ACHN (cell line): Measurements from ENCODE around the gene DGKG.

ENCODE experiments used
- DNase-seq: peaks from one replicate; pipeline ENCODE4 v3.0.0-alpha.2; 2015
- in situ Hi-C: cut with HindIII; loops from 2 replicates; pipeline ENCODE4 v1.10.0; 2017; ENCODE audit warnings: low sequenced_read_pairs, low pct_ligation_motif_present, low pct_unique_long_range_greater_than_20kb

DGKG gene

DNA sequence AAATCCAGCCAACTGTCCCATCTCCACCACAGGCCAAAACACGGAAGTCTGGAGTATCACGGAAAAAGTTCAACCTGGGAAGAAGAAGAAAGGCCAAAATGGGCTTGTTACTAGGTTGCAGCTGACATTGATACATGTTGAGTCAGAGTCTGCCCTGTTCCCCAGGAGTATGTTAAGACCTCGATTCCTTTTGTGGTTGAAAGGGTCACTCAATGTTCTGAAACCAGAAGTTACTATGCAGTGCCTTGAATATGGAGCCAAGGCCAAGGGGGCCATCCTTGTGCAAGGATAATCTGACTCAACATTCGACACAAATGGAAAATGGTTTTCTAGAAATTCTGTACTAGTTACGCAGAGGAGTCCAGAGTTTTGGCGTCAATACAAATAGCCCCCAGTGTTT is 104.2 kb downstream of the DGKG start:
- in situ Hi-C loops = no loop called here
- DNase-seq = no peak

DNA sequence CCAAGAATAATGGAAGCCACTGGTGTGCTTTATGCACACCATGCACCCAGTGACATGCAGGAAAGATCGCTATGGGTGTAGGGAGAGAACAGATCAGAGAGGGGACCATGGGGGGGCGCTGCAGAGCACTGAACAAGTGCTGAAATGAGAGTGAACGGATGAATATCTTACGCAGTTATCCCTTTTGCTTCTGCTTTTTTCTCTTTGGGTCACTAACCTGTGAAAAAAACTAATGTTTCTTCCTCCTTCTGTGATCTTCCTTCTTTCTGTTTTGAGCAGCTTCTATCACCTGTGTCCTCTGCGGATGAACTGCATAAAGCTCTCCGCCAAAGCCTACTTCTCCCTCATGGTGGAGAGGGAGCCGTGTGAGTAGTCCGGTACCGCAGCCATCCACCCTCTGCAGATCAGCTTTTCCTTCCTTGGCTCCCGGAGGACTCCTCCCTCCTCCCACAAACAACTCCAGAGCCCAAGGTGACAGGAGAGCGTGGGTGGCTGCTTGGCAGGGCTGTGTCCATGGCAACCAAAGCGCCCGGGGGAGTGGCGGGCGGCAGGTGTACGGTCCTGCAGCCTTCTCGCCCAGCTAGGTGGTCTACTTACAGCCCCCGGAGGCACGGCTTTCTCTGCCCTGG is 106.2 kb downstream of the DGKG start:
- no peak for DNase-seq
- in situ Hi-C loops = no loop called here

DNA sequence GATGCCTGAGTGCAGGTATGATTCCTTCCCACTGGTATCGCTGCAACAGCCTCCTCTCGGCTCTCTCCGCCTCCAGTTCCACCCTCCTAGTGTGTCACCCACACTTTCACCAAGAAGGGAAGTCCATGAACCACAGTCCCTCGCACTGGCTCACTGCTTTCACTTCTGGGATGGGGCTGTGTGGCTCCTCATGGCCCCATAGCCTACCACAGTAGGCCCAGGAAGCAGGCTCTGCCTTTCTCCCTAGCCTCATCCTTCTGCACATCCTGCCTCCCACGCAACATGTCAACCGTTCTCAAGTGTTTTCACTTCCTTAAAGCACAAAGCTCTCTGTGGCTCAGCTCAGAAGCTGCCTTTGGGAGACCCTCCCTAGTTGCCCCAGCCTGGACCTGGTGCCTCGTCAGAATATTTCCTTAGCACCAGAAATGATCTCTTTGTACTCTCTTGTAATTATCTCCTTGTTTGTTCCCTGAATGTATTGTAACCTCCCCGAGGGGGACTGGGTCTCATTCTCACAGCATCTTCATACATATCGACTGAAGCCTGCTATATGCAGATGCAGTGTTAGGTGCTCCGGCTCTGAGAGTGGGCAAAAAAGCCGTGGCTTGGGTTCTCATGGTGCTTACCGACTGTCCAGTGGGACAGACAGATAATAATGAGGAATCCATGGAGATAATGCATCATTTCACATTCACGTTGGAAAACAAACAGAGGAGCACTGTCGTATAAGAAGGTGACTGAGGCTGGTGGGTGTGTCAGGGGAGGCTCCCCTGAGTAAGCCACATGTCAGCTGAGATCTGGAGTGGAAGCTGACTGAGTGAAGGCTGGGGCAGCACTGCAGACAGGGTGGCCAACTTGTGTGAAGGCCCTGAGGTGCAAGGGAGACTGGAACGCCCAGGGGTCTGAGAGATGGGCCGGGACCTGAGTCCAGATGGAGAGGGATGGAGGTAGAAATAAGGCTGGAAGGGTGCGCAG is 107.1 kb downstream of the DGKG start:
- DNase-seq = no peak
- in situ Hi-C loops = no loop called here

DNA sequence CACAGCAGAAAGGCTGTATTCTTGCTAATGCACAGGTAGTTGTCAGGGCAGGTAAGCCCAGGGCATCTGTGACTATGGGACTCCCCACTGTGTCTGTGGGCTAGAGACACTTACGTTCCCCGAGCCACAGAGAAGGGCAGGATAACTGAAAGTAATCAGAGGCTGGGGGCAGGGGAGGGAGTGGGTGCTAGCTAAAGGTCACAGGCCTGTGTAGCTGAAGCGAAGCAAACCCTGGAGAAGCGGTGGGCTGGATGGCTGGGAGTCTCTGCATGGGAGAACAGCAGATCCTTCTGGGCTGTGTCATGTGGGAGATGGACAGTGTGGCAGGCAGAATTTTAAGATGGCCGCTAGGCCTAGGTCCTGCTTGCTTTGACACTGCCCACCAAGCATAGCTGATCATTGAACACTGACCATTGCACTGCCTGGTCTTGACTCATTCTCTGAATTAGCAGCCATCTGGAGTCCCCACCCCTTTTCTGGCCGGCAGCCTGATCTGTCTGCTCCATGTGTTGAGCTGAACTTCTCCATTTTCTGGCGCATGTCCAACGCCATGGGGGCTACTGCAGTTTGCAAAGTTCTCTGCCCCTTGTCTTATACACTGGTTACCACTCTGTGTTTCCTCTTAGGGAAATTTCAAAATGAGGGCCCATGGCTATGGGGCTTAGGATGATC is 110.0 kb downstream of the DGKG start:
- in situ Hi-C loops = no loop called here

DNA sequence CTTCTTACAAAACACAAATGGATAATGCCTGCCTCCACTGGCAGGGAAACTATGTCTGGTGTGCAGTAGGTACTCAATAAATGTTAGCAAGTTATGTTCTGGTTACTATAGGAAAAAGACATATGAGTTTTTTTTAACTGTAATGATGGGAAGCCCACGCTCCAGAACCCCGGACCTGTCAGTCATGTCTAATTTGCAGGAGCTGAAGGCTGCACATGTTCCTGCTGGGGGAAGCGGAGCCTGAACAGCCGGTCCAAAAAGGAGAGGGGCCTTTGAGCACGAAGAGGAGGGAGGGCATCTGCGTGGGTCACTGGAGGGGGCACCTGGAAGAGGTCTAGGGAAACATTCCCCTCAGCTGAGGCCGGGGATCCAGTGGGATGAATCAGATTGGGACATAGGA is 113.2 kb downstream of the DGKG start:
- no peak for DNase-seq
- in situ Hi-C loops = loop anchor here (25.0 kb wide), 1 partner anchor 262 kb away; no protein-coding TSS in a partner anchor

More for the DNA sequence above, 110.0 kb downstream of the DGKG start:
- DNase-seq = no peak

DNA sequence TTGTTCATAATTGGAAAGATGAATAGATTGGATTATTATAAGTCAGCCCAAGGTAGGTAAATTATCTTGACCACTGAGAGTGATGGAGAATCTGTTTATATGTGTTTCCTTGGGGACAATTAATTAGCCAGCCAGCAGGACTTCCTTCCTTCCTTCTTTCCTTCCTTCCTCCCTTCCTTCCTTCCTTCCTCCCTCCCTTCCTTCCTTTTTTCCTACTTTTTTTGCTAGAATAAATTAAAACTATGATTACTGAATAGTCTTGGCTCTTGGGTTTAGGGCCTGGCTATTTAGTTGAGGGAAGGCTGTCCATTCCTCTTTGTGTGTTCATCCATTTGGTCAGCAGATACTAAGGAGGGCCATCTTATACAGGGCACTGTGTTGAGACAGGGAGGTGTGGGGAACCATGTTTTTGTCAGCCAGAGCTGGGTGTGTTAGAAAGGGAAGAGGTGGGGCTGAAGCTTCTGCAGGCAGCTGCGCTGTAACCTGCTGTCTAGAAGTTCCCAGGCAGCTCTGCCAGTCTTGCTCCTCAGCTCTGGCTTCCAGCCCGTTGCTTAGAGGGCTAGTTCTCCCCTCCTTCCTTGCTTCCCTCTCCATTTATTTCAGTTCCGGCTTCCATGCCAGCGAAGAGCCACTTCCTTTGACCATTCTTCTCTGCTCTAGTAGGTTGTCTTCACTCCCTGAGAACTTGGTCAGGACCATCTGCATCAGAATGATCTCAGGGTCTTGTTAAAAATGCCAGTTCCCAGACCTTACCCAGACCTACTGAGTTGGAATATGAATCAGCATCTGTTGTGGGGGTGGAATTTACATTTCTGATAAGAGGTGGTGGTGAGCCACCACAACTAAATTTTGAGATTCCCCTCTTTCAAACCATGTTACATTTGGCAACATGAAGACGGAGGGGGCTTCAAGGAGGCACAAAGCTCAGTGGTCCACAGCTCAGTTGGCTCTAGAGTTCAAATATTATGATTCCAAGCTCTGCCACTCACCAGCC is 113.9 kb downstream of the DGKG start:
- no peak for DNase-seq
- in situ Hi-C loops = loop anchor here (25.0 kb wide), 1 partner anchor 261 kb away; no protein-coding TSS in a partner anchor

DNA sequence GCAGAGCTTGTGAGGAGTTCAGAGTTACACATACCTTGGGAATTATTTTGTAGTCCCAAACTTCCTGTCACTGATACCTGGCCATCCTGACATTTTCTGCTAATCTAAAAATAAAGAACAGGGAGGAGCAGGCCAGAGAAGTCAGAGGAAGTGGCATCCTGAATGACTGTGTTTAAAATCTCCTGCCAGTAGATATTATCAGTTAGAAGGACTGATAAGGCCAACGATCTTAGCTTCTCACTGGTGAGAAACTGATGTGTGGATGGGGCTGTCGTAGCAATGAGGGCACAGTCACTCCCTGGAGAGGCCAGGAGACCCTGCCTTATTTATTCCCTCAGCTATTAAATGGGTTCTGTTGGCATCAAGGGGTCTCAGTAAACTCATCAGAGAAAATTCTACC is 115.1 kb downstream of the DGKG start:
- in situ Hi-C loops = loop anchor here (25.0 kb wide), 1 partner anchor 260 kb away; no protein-coding TSS in a partner anchor
- DNase-seq = no peak

DNA sequence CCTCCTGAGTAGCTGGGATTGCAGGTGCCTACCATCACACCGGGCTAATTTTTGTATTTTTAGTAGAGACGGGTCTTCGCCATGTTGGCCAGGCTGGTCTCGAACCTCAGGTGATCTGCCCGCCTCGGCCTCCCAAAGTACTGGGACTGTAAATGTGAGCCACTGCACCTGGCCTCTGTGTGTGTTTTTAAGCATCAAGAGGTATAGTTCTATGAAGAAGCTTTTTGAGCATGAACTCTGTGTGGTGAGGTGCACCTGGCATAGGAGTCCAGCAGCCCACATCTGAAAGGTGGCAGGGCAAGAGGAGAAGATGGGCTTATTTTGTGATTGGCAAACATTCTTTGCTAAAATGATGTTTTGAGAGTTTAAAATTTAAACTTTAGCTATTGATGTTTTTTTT is 118.0 kb downstream of the DGKG start:
- DNase-seq = no peak
- in situ Hi-C loops = loop anchor here (25.0 kb wide), 1 partner anchor 257 kb away; no protein-coding TSS in a partner anchor

DNA sequence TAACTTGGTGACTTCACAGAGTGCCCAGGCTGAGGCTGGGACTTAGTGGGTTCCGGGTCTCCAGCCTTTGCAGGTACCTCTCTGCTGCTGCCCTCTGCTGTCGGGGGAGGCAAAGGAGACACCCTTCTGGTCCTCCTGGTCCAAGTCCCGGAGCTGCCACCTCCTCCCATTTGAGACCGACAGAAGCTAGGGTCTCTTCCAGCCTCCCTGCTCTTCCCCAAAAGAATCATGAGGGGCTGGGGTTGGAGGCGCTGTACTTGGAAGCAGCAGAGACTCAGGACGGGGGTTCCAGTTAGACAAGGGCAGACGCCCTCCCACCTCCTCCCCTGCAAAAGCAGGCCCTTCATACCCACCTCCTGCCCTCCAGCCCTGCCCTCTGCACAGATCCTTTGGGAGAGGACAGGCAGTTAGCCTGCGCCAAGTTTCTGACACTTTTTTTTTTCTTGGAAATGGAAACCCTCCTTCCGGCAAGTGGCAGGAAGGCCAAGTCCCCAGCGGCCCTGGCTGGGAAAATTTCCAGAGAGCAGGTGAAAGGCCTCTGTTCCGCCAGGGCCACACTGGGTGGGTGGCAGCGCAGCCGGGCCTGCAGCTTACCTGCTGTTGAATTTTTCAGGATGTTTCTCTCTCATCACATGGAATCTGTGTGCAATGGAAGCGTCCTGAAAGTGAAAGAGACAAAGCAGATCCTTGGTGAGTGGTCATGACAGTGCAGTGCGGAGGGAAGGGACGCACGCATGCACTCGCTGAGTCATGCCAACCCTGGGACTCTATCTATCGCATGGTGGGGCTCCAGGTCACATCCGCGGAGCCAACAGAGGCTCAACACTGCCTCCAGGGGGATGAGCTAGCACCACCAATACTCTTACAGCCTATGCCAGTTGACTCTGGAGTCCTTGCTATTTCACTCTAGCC is 119.9 kb downstream of the DGKG start:
- peak; percentile 92 for DNase-seq
- in situ Hi-C loops = loop anchor here (25.0 kb wide), 1 partner anchor 255 kb away; no protein-coding TSS in a partner anchor

DNA sequence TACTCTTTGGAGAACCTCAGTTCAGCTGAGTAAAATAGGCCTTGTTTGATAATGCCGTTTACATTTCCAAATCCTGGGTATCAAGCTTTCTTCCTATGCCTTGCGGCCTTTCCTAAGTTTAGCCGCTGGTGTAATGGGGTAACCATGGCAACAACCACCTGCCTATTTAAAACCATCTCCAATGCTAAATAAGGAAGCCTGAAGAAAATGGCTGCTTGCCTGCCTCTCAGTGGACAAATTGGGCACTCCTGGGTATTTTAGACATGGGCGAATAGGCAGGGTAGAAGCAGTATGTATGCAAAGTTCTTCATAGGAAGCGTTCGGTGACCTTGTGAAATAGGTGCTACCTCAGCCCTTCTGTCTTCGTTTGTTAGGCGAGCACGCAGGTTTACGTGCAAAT is 122.7 kb downstream of the DGKG start:
- in situ Hi-C loops = loop anchor here (25.0 kb wide), 1 partner anchor 252 kb away; no protein-coding TSS in a partner anchor

DNA sequence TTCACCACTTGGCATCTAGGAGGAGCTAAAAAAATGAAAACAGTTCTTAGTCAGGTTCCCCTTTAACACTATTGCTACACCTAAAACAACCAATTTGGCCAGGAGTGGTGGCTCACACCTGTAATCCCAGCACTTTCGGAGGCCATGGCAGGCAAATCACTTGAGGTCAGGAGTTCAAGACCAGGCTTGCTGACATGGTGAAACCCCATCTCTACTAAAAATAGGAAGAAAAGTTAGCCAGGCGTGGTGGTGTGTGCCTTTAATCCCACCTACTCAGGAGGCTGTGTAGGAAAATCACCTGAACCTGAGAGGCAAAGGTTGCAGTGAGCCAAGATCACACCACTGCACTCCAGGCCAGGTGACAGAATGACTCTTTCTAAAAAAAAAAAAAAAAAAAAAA is 124.1 kb downstream of the DGKG start:
- in situ Hi-C loops = loop anchor here (25.0 kb wide), 1 partner anchor 251 kb away; no protein-coding TSS in a partner anchor

More for the DNA sequence above, 122.7 kb downstream of the DGKG start:
- no peak for DNase-seq

DNA sequence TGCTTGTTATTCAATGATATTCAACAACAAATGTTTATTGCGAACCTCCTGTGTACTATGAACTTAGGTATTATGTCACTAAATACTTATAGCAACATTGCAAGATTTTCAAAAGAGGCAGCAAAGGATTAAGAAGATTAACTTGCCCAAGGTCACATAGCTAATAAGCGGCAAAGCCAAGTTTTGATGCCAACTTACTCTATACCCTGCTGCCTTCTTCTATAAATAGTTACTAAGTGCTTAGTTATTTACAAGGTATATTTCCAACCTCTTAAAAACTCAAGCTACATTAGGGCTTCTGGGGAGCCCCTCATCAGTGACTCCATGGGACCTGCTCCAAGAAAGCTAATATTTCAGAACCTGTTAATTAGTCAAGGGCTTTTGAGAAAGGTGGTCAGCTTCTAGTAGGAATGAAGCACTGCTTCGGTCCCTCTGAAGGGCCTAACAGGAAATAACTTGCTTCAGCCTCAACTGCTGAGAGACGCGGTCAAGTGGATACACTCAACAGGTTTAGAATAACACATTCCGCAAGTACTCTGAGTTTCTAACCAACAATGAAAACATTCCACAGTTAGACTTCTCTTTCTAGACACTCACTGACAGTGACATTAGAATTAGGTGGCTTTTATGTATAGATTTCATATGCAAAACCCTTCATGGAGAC is 125.5 kb downstream of the DGKG start:
- in situ Hi-C loops = loop anchor here (25.0 kb wide), 1 partner anchor 249 kb away; no protein-coding TSS in a partner anchor
- no peak for DNase-seq

More for the DNA sequence above, 124.1 kb downstream of the DGKG start:
- DNase-seq = no peak

DNA sequence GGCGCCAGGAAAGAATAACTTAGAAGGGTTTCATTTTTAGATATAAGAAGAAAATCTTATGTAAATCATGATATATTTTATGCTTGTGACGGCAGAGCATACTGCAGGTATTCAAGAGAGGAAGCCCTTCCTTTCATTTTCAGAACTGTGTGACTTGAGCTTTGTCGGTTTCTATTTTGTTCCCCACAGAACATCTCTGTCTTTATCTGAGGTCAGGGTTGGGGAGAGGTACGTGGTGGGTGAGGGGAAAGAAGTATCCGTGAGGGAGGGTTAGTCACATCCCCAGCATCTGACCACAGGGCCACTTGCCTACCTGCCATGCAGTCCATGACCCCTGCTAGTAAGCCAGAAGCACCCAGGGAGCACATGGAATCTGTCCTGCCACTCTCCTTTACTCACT is 126.5 kb downstream of the DGKG start:
- in situ Hi-C loops = loop anchor here (25.0 kb wide), 1 partner anchor 248 kb away; no protein-coding TSS in a partner anchor
- no peak for DNase-seq

DNA sequence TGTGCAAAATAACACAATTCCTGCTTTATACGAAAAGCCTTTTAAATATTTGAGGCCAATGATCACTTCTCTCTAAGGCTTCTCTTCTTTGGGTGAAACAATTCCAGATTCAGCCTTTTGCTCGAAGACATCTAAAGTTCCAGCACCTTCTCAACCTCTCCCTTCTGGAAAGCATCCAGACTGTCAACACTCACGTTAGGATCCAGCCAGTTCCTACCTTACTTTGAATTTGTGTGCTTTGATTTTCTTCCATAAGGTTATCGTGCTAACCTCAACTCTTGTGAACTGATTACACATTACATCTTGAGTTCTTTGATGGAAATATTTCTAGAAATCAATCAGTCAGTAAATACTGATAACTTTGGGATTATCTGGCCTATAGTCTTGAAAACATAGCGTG is 127.9 kb downstream of the DGKG start:
- in situ Hi-C loops = loop anchor here (25.0 kb wide), 1 partner anchor 247 kb away; no protein-coding TSS in a partner anchor
- DNase-seq = no peak

DNA sequence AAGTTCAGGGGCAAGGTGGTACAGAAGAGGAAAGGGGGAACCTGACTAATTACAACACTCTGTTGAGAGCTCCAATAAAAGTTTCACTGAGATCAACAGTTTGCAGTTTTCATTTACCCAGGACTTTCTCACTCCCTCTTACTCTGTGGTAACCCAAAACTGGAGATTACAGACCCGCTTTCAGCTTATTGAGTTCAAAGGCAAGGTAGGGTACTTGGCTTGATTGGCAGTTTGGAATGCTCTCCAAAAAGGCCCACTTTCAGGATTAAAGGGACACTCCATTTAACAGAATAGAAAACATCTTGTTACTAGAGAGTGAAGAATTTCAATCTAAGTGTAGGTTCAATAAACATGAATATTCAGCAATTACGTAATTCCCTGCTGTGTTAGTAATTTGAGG is 135.6 kb downstream of the DGKG start:
- in situ Hi-C loops = loop anchor here (25.0 kb wide), 1 partner anchor 239 kb away; no protein-coding TSS in a partner anchor
- DNase-seq = no peak

DNA sequence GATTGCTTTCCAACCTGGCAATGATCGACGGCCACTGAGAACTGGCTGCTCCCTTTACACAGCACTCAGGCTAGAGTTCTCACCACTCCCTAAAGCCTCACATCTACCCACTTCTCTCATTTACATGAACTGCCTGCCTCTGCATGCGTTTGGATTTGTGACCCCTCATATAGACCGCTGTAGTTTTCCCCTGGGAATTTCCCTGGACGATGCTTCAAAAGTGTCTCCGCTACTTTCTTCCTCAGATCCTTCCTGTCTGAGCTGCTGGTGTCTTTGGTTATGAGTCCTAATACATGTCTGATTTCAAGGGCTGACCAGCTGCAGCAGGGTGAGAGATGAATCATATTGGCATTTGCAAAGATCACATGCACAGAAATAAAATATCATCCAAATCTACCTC is 136.4 kb downstream of the DGKG start:
- DNase-seq = no peak
- in situ Hi-C loops = loop anchor here (25.0 kb wide), 1 partner anchor 238 kb away; no protein-coding TSS in a partner anchor
